Skin of body (tissue), 2 donors: ENCODE results near the gene NHLRC2. TPM values are rescaled to one million over a fixed set of nuclear protein-coding genes. Genes with fewer than 3 reads are reported as not detected.

Experiments
- DNase-seq: peaks from one replicate; lab custom pipeline; 2025; lab: John Stamatoyannopoulos, UW
- total RNA-seq: library from RNA; depleted of rRNA; stranded (reverse); fragments of >200 nt; gene quantifications from one replicate; pipeline ENCODE4 v1.2.3, GENCODE V29; 2014

Gene NHLRC2
- total RNA-seq, 1 donor from 2014 or later, result 22.7 TPM

- no peak for DNase-seq
Measured at GRCh38 chr10:113911113-113911512, 56.7 kb downstream of the NHLRC2 start.

- no peak for DNase-seq
Measured at GRCh38 chr10:113911839-113912238, 57.4 kb downstream of the NHLRC2 start.

GRCh38 chr10:113912582-113912981 is 58.1 kb downstream of the NHLRC2 start:
- DNase-seq, result no peak

GRCh38 chr10:113914956-113915355 is 60.5 kb downstream of the NHLRC2 start:
- DNase-seq, result no peak

- no peak for DNase-seq
Measured at GRCh38 chr10:113915540-113915939, 61.1 kb downstream of the NHLRC2 start.

GRCh38 chr10:113916053-113916452 is 61.6 kb downstream of the NHLRC2 start:
- DNase-seq, result no peak

GRCh38 chr10:113917636-113918035 is 63.2 kb downstream of the NHLRC2 start:
- DNase-seq, result no peak

- no peak for DNase-seq
Measured at GRCh38 chr10:113920114-113920513, 65.7 kb downstream of the NHLRC2 start.

GRCh38 chr10:113920875-113921274 is 66.4 kb downstream of the NHLRC2 start:
- DNase-seq, result no peak

- DNase-seq, result no peak
Measured at GRCh38 chr10:113921561-113922370, 67.3 kb downstream of the NHLRC2 start.

GRCh38 chr10:113922787-113923570 is 68.5 kb downstream of the NHLRC2 start:
- no peak for DNase-seq

- no peak for DNase-seq
Measured at GRCh38 chr10:113924186-113924585, 69.7 kb downstream of the NHLRC2 start.

GRCh38 chr10:113924664-113925063 is 70.2 kb downstream of the NHLRC2 start:
- no peak for DNase-seq

GRCh38 chr10:113927440-113927839 is 73.0 kb downstream of the NHLRC2 start:
- no peak for DNase-seq

- DNase-seq, result no peak
Measured at GRCh38 chr10:113928830-113929229, 74.4 kb downstream of the NHLRC2 start.

- DNase-seq, result no peak
Measured at GRCh38 chr10:113929522-113929921, 75.1 kb downstream of the NHLRC2 start.

GRCh38 chr10:113930482-113931057 is 76.1 kb downstream of the NHLRC2 start:
- DNase-seq, result no peak

GRCh38 chr10:113932854-113933253 is 78.4 kb downstream of the NHLRC2 start:
- DNase-seq, result no peak

- no peak for DNase-seq
Measured at GRCh38 chr10:113933894-113934532, 79.6 kb downstream of the NHLRC2 start.

- DNase-seq, result no peak
Measured at GRCh38 chr10:113937258-113937657, 82.8 kb downstream of the NHLRC2 start.

GRCh38 chr10:113937756-113938155 is 83.3 kb downstream of the NHLRC2 start:
- DNase-seq, result no peak
